GM12878 (cell line): ENCODE data around the gene GOLGA6A. TPM values are rescaled to one million over a fixed set of nuclear protein-coding genes. Genes with fewer than 3 reads are reported as not detected.
A peak's percentile ranks its signal among the peaks of the same experiment; 100 is the strongest.
"Not testable (repeated sequence)": the region's sequence is repeated elsewhere in the genome, so short reads cannot be mapped to it uniquely, and the experiment has no call there.

Experiments
- ATAC-seq: fragments of 200-7000 bp; cut with Tn5 transposase; 3 replicates; pipeline ENCODE4 v1.9.1; 2020; ENCODE audit warnings: mild to moderate bottlenecking, moderate library complexity
- BruUV-seq: library from RNA; stranded (reverse); fragments of 400-500 nt; replicated peaks from 2 replicates; lab custom pipeline; 2021; lab: Mats Ljungman, UMichigan
- CTCF ChIA-PET: fragments of 300-600 bp; sonication (Branson Sonifier 250); formaldehyde crosslinking; extraction: SDS; loops from one replicate; lab custom pipeline; 2021; ENCODE audit warnings: inconsistent platforms; lab: Yijun Ruan, JAX
- POLR2A ChIA-PET: fragments of 350-600 bp; formaldehyde crosslinking; extraction: SDS; loops from one replicate; lab custom pipeline; 2021; ENCODE audit warnings: inconsistent platforms; lab: Charles Lee
- RAD21 ChIA-PET: fragments of 300-600 bp; sonication (Branson Sonifier 250); formaldehyde crosslinking; loops from one replicate; lab custom pipeline; 2023; ENCODE audit warnings: antibody characterized with exemption; ENCODE audit not compliant: unreplicated experiment; lab: Charles Lee
- SMC1A ChIA-PET: fragments of 300-600 bp; sonication (Branson Sonifier 250); formaldehyde crosslinking; loops from one replicate; lab custom pipeline; 2023; ENCODE audit not compliant: unreplicated experiment, uncharacterized antibody; lab: Charles Lee
- DNase-seq: peaks from one replicate; pipeline ENCODE4 v3.0.0-alpha.2; 2011; ENCODE audit warnings: low read depth, low spot score
- FAIRE-seq: peaks from 3 replicates; lab custom pipeline; 2011; peaks lifted over from hg19 to GRCh38; lab: Jason Lieb, UNC
- H2AFZ ChIP-seq: 2 replicates; pipeline ENCODE4 v1.6.0; 2011; ENCODE audit warnings: low read depth, low read length, control low read depth; ENCODE audit not compliant: control insufficient read depth
- H3K27ac ChIP-seq: 2 replicates; pipeline ENCODE4 v1.5.1; 2011; ENCODE audit warnings: control low read depth; ENCODE audit not compliant: control insufficient read depth, insufficient read depth
- H3K27me3 ChIP-seq, 2 experiments: replicated peaks in 1 of 2; 2 replicates each; pipeline versions ENCODE4 v1.6.0 to v1.6.1; 2011; ENCODE audit warnings: low read length in 1 of 2; ENCODE audit not compliant: control insufficient read depth in 2 of 2, insufficient read depth in 2 of 2
- H3K36me3 ChIP-seq, 2 experiments: 2 replicates each; pipeline ENCODE4 v1.5.1; 2011; ENCODE audit warnings: low read length in 1 of 2; ENCODE audit not compliant: control insufficient read depth in 2 of 2, insufficient read depth in 2 of 2
- H3K4me1 ChIP-seq: 2 replicates; pipeline ENCODE4 v1.6.1; 2011; ENCODE audit warnings: mild to moderate bottlenecking, low read length, moderate library complexity, mixed read lengths; ENCODE audit not compliant: control insufficient read depth, insufficient read depth
- H3K4me2 ChIP-seq: 2 replicates; pipeline ENCODE4 v1.6.0; 2011; ENCODE audit warnings: control low read depth; ENCODE audit not compliant: control insufficient read depth, insufficient read depth
- H3K4me3 ChIP-seq: fragments of 200-600 bp; sonication (generic); 2 replicates; pipeline ENCODE4 v1.5.1; 2016
- H3K79me2 ChIP-seq: 2 replicates; pipeline ENCODE4 v1.6.0; 2011; ENCODE audit warnings: low read length; ENCODE audit not compliant: control insufficient read depth, insufficient read depth
- H3K9ac ChIP-seq: 2 replicates; pipeline ENCODE4 v1.8.0; 2011; ENCODE audit warnings: low read length, control low read depth, mixed read lengths; ENCODE audit not compliant: control insufficient read depth, insufficient read depth
- H3K9me3 ChIP-seq: replicated peaks from 3 replicates; pipeline ENCODE4 v1.5.1; 2011; ENCODE audit warnings: mild to moderate bottlenecking, low read length; ENCODE audit not compliant: control insufficient read depth, insufficient read depth
- H4K20me1 ChIP-seq: 2 replicates; pipeline ENCODE4 v1.6.0; 2011; ENCODE audit not compliant: control insufficient read depth, insufficient read depth
- IKZF1 ChIP-seq: fragments of 450-650 bp; conservative IDR thresholded peaks from 2 replicates; pipeline ENCODE4 v1.6.1; 2017; ENCODE audit warnings: antibody characterized with exemption, mild to moderate bottlenecking
- IKZF2 ChIP-seq, 2 experiments: fragments of 450-650 bp; IDR thresholded peaks; 2 replicates each; pipeline ENCODE4 v1.6.1; 2017; ENCODE audit warnings: mild to moderate bottlenecking in 2 of 2, moderate library complexity in 2 of 2
- LARP7 ChIP-seq: fragments of 450-650 bp; IDR thresholded peaks from 2 replicates; pipeline ENCODE4 v1.6.1; 2017; ENCODE audit warnings: mild to moderate bottlenecking
- NFIC ChIP-seq: IDR thresholded peaks from 2 replicates; pipeline ENCODE4 v1.6.1; 2012; ENCODE audit warnings: low read depth, mild to moderate bottlenecking, inconsistent platforms, low read length, moderate library complexity
- RAD51 ChIP-seq: fragments of 450-650 bp; IDR thresholded peaks from 2 replicates; pipeline ENCODE4 v1.6.1; 2016; ENCODE audit warnings: moderate library complexity, mild to moderate bottlenecking, inconsistent platforms
- RELA ChIP-seq: fragments of 450-650 bp; IDR thresholded peaks from 2 replicates; pipeline ENCODE4 v1.8.0; 2014; ENCODE audit warnings: borderline replicate concordance; ENCODE audit not compliant: partially characterized antibody
- TARDBP ChIP-seq: IDR thresholded peaks from 2 replicates; pipeline ENCODE4 v1.6.1; 2016; ENCODE audit warnings: borderline replicate concordance
- YY1 ChIP-seq: IDR thresholded peaks from 2 replicates; pipeline ENCODE4 v1.6.1; 2011; ENCODE audit warnings: low read depth, mild to moderate bottlenecking, low read length
- WGBS: methylation state at CpG from one replicate; pipeline ENCODE4 v1.1.6; 2016; ENCODE audit warnings: low lambda C conversion rate; ENCODE audit not compliant: insufficient replicate concordance, insufficient coverage; ENCODE audit errors: missing lambda C conversion rate; 5-methylcytosine and 5-hydroxymethylcytosine counted together
- in situ Hi-C: fragments of 300-500 bp; cut with MboI; formaldehyde crosslinking; loops from 9 replicates; pipeline ENCODE4 v1.14.3; 2018; ENCODE audit warnings: mixed read lengths
- intact Hi-C: fragments of 100-400 bp; cut with micrococcal nuclease; formaldehyde crosslinking; loops from one replicate; pipeline ENCODE4 v1.14.2; 2022; ENCODE audit not compliant: unreplicated experiment
- polyA plus RNA-seq, 11 experiments: library from polyadenylated mRNA; depleted of rRNA in 4 of 11; unstranded in 6 of 11; stranded (reverse) in 5 of 11; fragments of >200 nt; fragmentation: Nextera tagmentation in 4 of 11; fragmentation: Illumina TruSeq in 1 of 11; extraction: Ambion mirVana in 4 of 11; extraction: Trizol in 1 of 11; gene quantifications; 1 replicate in 1 of 11; 2 replicates in 10 of 11; pipeline versions ENCODE4 v1.2.1 to v1.2.3, GENCODE V29; 2011 to 2016; ENCODE audit warnings: inconsistent platforms in 2 of 11, missing spikeins in 2 of 11, low read depth in 1 of 11
- total RNA-seq, 4 experiments: library from RNA; depleted of rRNA in 3 of 4; stranded (reverse); fragments of >200 nt in 3 of 4; fragmentation: Illumina TruSeq in 1 of 4; extraction: Trizol in 1 of 4; gene quantifications; 2 replicates each; pipeline versions ENCODE4 v1.2.1 to v1.2.3, GENCODE V29; 2013 to 2021
- TF ChIP-seq, protein P1 (sequence below): fragments of 450-650 bp; formaldehyde crosslinking; IDR thresholded peaks from 2 replicates; pipeline ENCODE4 v1.5.0; 2022; ENCODE audit warnings: mild to moderate bottlenecking, missing genetic modification characterization
- TF ChIP-seq, protein P2 (sequence below): IDR thresholded peaks from 2 replicates; pipeline ENCODE4 v1.6.1; 2011; ENCODE audit warnings: low read depth, low read length, improper control_type of control experiment, borderline replicate concordance
- TF ChIP-seq, protein P3 (sequence below): fragments of 450-650 bp; IDR thresholded peaks from 2 replicates; pipeline ENCODE4 v1.6.1; 2017; ENCODE audit warnings: low read depth, mild to moderate bottlenecking, moderate library complexity
- TF ChIP-seq, protein P4 (sequence below): fragments of 450-650 bp; IDR thresholded peaks from 2 replicates; pipeline ENCODE4 v1.6.1; 2018; ENCODE audit warnings: mild to moderate bottlenecking, low read depth, moderate library complexity; ENCODE audit not compliant: partially characterized antibody
- TF ChIP-seq, protein P5 (sequence below): IDR thresholded peaks from 2 replicates; pipeline ENCODE4 v1.6.1; 2011; ENCODE audit warnings: low read depth, mild to moderate bottlenecking, low read length, moderate library complexity, borderline replicate concordance; ENCODE audit errors: extremely low read depth

Gene GOLGA6A
- total and polyA plus RNA-seq, 10 of the 15 experiments (the other 5 are each of a cell fraction or from before 2014, with no cell fraction given) = not detected

DNA sequence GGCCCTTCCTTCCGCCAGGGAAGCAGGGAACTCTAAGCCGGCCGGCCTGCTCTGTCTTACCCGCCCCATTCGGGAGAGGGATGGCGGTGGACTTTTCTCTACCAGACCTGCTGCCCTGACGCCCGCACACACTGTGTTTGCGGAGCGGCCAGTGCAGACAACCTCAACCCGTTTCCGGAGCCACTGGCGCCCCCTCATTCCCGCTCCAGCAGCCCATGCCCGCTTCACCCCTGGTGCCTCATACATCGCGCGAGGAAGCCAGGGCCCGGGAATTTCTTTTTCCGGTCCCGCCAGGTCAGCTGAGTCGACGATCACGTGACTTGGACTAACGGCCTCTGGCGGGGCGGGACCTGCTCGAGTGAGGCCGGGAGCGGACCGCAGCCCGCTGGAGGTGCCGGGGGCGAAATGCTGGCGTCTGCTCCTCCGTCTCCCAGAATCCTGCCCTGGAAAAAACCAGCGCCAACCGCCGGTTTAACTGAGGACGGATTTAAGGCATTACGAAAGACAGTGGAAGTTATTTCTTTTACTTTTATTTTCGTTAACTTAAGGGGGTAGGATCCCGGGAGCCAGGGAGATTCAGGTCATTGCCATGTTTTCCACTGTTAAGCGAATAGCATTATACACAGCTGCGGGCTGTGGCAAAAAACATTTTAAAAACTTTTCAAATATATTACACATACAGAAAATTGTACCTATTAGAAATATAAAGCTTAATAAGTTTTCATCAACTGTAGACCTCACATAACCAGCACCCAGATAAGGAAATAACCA lies 17.8 kb upstream of the GOLGA6A start:
- peak overlapping the region; percentile 54; the same call in 1 of the 2 replicates for H3K4me2 ChIP-seq
- peak; percentile 31 for DNase-seq
- H4K20me1 ChIP-seq, H3K79me2 ChIP-seq, H3K4me1 ChIP-seq, CTCF ChIA-PET, H3K9me3 ChIP-seq, SMC1A ChIA-PET, intact Hi-C loops, POLR2A ChIA-PET, H3K27ac ChIP-seq, in situ Hi-C loops, RAD21 ChIA-PET, FAIRE-seq, H3K36me3 ChIP-seq, H3K27me3 ChIP-seq: not testable (repeated sequence)
- under 1% methylated on average over 18 of the region's 45 CpGs for WGBS
- TSS peak; percentile 99 for BruUV-seq
- peak; percentile 97 for ATAC-seq
- peak overlapping the region; percentile 55; the same call in 1 of the 2 replicates for H3K4me3 ChIP-seq
- H3K9ac ChIP-seq = 0 out of 2 replicates have a peak overlapping the region, but pooled peaks have one; percentile 39
- H2AFZ ChIP-seq = peak overlapping the region; percentile 79
- TF ChIP-seq YY1 = 0 out of 2 replicates have a peak, but pooled peaks have one; percentile 19
- peak; percentile 73 for TF ChIP-seq IKZF1
- TF ChIP-seq, protein P1, sequence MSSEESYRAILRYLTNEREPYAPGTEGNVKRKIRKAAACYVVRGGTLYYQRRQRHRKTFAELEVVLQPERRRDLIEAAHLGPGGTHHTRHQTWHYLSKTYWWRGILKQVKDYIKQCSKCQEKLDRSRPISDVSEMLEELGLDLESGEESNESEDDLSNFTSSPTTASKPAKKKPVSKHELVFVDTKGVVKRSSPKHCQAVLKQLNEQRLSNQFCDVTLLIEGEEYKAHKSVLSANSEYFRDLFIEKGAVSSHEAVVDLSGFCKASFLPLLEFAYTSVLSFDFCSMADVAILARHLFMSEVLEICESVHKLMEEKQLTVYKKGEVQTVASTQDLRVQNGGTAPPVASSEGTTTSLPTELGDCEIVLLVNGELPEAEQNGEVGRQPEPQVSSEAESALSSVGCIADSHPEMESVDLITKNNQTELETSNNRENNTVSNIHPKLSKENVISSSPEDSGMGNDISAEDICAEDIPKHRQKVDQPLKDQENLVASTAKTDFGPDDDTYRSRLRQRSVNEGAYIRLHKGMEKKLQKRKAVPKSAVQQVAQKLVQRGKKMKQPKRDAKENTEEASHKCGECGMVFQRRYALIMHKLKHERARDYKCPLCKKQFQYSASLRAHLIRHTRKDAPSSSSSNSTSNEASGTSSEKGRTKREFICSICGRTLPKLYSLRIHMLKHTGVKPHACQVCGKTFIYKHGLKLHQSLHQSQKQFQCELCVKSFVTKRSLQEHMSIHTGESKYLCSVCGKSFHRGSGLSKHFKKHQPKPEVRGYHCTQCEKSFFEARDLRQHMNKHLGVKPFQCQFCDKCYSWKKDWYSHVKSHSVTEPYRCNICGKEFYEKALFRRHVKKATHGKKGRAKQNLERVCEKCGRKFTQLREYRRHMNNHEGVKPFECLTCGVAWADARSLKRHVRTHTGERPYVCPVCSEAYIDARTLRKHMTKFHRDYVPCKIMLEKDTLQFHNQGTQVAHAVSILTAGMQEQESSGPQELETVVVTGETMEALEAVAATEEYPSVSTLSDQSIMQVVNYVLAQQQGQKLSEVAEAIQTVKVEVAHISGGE = peak; percentile 56
- TF ChIP-seq, protein P2, sequence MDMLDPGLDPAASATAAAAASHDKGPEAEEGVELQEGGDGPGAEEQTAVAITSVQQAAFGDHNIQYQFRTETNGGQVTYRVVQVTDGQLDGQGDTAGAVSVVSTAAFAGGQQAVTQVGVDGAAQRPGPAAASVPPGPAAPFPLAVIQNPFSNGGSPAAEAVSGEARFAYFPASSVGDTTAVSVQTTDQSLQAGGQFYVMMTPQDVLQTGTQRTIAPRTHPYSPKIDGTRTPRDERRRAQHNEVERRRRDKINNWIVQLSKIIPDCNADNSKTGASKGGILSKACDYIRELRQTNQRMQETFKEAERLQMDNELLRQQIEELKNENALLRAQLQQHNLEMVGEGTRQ = peak; percentile 59
- TF ChIP-seq LARP7 = 0 out of 2 replicates have a peak, but pooled peaks have one; percentile 38
- TF ChIP-seq, protein P3, sequence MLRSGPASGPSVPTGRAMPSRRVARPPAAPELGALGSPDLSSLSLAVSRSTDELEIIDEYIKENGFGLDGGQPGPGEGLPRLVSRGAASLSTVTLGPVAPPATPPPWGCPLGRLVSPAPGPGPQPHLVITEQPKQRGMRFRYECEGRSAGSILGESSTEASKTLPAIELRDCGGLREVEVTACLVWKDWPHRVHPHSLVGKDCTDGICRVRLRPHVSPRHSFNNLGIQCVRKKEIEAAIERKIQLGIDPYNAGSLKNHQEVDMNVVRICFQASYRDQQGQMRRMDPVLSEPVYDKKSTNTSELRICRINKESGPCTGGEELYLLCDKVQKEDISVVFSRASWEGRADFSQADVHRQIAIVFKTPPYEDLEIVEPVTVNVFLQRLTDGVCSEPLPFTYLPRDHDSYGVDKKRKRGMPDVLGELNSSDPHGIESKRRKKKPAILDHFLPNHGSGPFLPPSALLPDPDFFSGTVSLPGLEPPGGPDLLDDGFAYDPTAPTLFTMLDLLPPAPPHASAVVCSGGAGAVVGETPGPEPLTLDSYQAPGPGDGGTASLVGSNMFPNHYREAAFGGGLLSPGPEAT = peak; percentile 91
- TF ChIP-seq IKZF2 (IDR thresholded peaks at IDR 0.05) = peak; percentile 48 to 54; a peak in 3 of 4 replicates
- TF ChIP-seq TARDBP = 0 out of 2 replicates have a peak, but pooled peaks have one; percentile 32
- TF ChIP-seq RAD51 = peak; percentile 99
- TF ChIP-seq, protein P4, sequence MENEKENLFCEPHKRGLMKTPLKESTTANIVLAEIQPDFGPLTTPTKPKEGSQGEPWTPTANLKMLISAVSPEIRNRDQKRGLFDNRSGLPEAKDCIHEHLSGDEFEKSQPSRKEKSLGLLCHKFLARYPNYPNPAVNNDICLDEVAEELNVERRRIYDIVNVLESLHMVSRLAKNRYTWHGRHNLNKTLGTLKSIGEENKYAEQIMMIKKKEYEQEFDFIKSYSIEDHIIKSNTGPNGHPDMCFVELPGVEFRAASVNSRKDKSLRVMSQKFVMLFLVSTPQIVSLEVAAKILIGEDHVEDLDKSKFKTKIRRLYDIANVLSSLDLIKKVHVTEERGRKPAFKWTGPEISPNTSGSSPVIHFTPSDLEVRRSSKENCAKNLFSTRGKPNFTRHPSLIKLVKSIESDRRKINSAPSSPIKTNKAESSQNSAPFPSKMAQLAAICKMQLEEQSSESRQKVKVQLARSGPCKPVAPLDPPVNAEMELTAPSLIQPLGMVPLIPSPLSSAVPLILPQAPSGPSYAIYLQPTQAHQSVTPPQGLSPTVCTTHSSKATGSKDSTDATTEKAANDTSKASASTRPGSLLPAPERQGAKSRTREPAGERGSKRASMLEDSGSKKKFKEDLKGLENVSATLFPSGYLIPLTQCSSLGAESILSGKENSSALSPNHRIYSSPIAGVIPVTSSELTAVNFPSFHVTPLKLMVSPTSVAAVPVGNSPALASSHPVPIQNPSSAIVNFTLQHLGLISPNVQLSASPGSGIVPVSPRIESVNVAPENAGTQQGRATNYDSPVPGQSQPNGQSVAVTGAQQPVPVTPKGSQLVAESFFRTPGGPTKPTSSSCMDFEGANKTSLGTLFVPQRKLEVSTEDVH = peak; percentile 40
- TF ChIP-seq RELA = peak; percentile 22
- TF ChIP-seq, protein P5, sequence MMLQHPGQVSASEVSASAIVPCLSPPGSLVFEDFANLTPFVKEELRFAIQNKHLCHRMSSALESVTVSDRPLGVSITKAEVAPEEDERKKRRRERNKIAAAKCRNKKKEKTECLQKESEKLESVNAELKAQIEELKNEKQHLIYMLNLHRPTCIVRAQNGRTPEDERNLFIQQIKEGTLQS = peak; percentile 86
- peak; percentile 61; the same call in 1 of the 2 replicates for TF ChIP-seq NFIC
